ENCODE data around the gene SCIMP.

DNA sequence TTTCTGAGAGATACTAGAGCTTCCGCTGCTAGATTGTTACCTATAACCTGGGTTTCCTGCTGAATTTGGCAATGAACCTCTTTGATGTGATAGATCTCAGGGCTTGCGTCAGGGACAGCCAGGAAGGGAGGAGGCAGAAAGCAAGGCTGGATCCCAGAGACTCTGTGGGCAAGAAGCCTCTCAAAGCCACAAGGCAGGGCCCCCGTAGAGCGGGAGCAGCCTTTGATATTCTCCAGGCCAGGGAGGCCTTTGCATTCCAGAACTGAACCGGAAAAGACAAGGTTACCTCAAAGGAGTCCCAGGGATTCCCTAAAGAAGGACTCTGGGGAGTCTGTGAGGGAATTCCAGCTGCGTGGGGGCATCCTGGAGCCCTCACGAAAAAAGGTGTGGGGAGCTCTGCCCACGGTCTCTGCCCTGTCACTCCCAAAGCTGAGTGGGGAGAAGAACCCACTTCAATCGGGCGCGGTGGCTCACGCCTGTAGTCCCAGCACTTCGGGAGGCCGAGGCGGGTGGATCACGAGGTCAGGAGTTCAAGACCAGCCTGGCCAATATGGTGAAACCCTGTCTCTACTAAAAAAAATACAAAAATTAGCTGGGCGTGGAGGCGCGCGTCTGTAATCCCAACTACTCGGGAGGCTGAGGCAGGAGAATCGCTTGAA, 14.3 kb upstream of the SCIMP start:
- TF ChIP-seq, protein P1, sequence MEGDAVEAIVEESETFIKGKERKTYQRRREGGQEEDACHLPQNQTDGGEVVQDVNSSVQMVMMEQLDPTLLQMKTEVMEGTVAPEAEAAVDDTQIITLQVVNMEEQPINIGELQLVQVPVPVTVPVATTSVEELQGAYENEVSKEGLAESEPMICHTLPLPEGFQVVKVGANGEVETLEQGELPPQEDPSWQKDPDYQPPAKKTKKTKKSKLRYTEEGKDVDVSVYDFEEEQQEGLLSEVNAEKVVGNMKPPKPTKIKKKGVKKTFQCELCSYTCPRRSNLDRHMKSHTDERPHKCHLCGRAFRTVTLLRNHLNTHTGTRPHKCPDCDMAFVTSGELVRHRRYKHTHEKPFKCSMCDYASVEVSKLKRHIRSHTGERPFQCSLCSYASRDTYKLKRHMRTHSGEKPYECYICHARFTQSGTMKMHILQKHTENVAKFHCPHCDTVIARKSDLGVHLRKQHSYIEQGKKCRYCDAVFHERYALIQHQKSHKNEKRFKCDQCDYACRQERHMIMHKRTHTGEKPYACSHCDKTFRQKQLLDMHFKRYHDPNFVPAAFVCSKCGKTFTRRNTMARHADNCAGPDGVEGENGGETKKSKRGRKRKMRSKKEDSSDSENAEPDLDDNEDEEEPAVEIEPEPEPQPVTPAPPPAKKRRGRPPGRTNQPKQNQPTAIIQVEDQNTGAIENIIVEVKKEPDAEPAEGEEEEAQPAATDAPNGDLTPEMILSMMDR (IDR thresholded peaks at IDR 0.05; ENCODE audit: low read depth, low read length) = no peak
- TF ChIP-seq EZH2phosphoT487 (IDR thresholded peaks at IDR 0.05; ENCODE audit: low read depth) = no peak
